Activated T-cell treated with anti-CD3 and anti-CD28 coated beads, Interleukin-2, amount 50 U/mL, for 24 hours (primary cell): Measurements from ENCODE around the gene COMMD10.
"Not testable (repeated sequence)": the region's sequence is repeated elsewhere in the genome, so short reads cannot be mapped to it uniquely, and the experiment has no call there.

Experiments
- DNase-seq: peaks from one replicate; pipeline ENCODE4 v3.0.0-alpha.2; 2020
- H3K27ac Mint-ChIP-seq: 2 replicates; pipeline ENCODE4 v1.8.0; 2020; ENCODE audit warnings: mild to moderate bottlenecking, mixed read lengths
- H3K27me3 Mint-ChIP-seq: 2 replicates; pipeline ENCODE4 v1.8.0; 2020; ENCODE audit warnings: mixed read lengths
- H3K36me3 Mint-ChIP-seq: 2 replicates; pipeline ENCODE4 v1.8.0; 2020; ENCODE audit warnings: low read depth, mixed read lengths
- H3K4me1 Mint-ChIP-seq: 2 replicates; pipeline ENCODE4 v1.8.0; 2020; ENCODE audit warnings: low read depth, mixed read lengths
- H3K4me3 Mint-ChIP-seq: 2 replicates; pipeline ENCODE4 v1.8.0; 2020; ENCODE audit warnings: mild to moderate bottlenecking, moderate library complexity, mixed read lengths
- H3K9me3 Mint-ChIP-seq: 2 replicates; pipeline ENCODE4 v1.8.0; 2020; ENCODE audit warnings: mixed read lengths

Gene COMMD10

GRCh38 chr5:116075191-116075831, 9.5 kb upstream of the COMMD10 start:
- H3K27ac Mint-ChIP-seq, result peak overlapping the region; percentile 60
- peaks cover 10% of the 10 kb centered on the region for H3K27me3 Mint-ChIP-seq
- no peak for DNase-seq
- peaks cover 26% of the 10 kb centered on the region for H3K4me1 Mint-ChIP-seq
- H3K36me3 Mint-ChIP-seq, result peaks cover 1% of the 10 kb centered on the region
- peak overlapping the region; percentile 48 for H3K4me3 Mint-ChIP-seq
- no peaks in the 10 kb centered on the region for H3K9me3 Mint-ChIP-seq

GRCh38 chr5:116076496-116076895, 8.3 kb upstream of the COMMD10 start:
- peak overlapping the region; percentile 35 for H3K4me3 Mint-ChIP-seq

GRCh38 chr5:116078199-116078598, 6.6 kb upstream of the COMMD10 start:
- Mint-ChIP-seq H3K4me1 (peaks cover 37% of the 10 kb centered on the region), H3K4me3 (no peak overlapping the region), H3K9me3 (no peaks in the 10 kb centered on the region), H3K27ac (no peak overlapping the region), H3K27me3 (peaks cover 2% of the 10 kb centered on the region), H3K36me3 (peaks cover 11% of the 10 kb centered on the region)
- no peak for DNase-seq

More at GRCh38 chr5:116076496-116076895, 8.3 kb upstream of the COMMD10 start:
- Mint-ChIP-seq H3K9me3 (no peaks in the 10 kb centered on the region), H3K36me3 (peaks cover 5% of the 10 kb centered on the region), H3K27ac (peak overlapping the region; percentile 28), H3K27me3 (peaks cover 8% of the 10 kb centered on the region), H3K4me1 (peaks cover 27% of the 10 kb centered on the region)
- no peak for DNase-seq

- H3K27ac Mint-ChIP-seq, result peak overlapping the region; percentile 94
- peaks cover 48% of the 10 kb centered on the region for H3K4me1 Mint-ChIP-seq
- peak overlapping the region; percentile 88 for H3K4me3 Mint-ChIP-seq
- peaks cover 48% of the 10 kb centered on the region for H3K36me3 Mint-ChIP-seq
- H3K27me3 Mint-ChIP-seq, result no peaks in the 10 kb centered on the region
- no peaks in the 10 kb centered on the region for H3K9me3 Mint-ChIP-seq
- DNase-seq, result peak; percentile 52
Measured at GRCh38 chr5:116084287-116084691, 536 bp upstream of the COMMD10 start.

GRCh38 chr5:116086309-116086708, 1.5 kb downstream of the COMMD10 start:
- H3K9me3 Mint-ChIP-seq, H3K27me3 Mint-ChIP-seq, DNase-seq, H3K27ac Mint-ChIP-seq: not testable (repeated sequence)
- peaks cover 58% of the 10 kb centered on the region for H3K4me1 Mint-ChIP-seq
- peak overlapping the region; percentile 88 for H3K4me3 Mint-ChIP-seq
- H3K36me3 Mint-ChIP-seq, result peaks cover 63% of the 10 kb centered on the region

- Mint-ChIP-seq H3K36me3 (peaks cover 73% of the 10 kb centered on the region), H3K4me1 (peaks cover 48% of the 10 kb centered on the region), H3K27me3 (no peaks in the 10 kb centered on the region), H3K4me3 (no peak overlapping the region), H3K27ac (no peak overlapping the region), H3K9me3 (no peaks in the 10 kb centered on the region)
- no peak for DNase-seq
Measured at GRCh38 chr5:116088062-116088461, 3.2 kb downstream of the COMMD10 start.

- Mint-ChIP-seq H3K4me1 (peaks cover 39% of the 10 kb centered on the region), H3K27me3 (no peaks in the 10 kb centered on the region), H3K4me3 (no peak overlapping the region), H3K36me3 (peaks cover 80% of the 10 kb centered on the region), H3K27ac (no peak overlapping the region), H3K9me3 (no peaks in the 10 kb centered on the region)
- no peak for DNase-seq
Measured at GRCh38 chr5:116090302-116090701, 5.5 kb downstream of the COMMD10 start.

GRCh38 chr5:116091416-116091815, 6.6 kb downstream of the COMMD10 start:
- H3K27me3 Mint-ChIP-seq, result no peaks in the 10 kb centered on the region
- no peak for DNase-seq
- peaks cover 85% of the 10 kb centered on the region for H3K36me3 Mint-ChIP-seq
- H3K27ac Mint-ChIP-seq, result no peak overlapping the region
- H3K4me1 Mint-ChIP-seq, result peaks cover 29% of the 10 kb centered on the region
- H3K4me3 Mint-ChIP-seq, result no peak overlapping the region
- no peaks in the 10 kb centered on the region for H3K9me3 Mint-ChIP-seq

GRCh38 chr5:116097301-116097700, 12.5 kb downstream of the COMMD10 start:
- Mint-ChIP-seq H3K27me3 (no peaks in the 10 kb centered on the region), H3K36me3 (peaks cover 91% of the 10 kb centered on the region), H3K9me3 (peaks cover 4% of the 10 kb centered on the region), H3K27ac (no peak overlapping the region), H3K4me1 (peaks cover 5% of the 10 kb centered on the region), H3K4me3 (no peak overlapping the region)
- no peak for DNase-seq

GRCh38 chr5:116098998-116099397, 14.2 kb downstream of the COMMD10 start:
- H3K27me3 Mint-ChIP-seq, result no peaks in the 10 kb centered on the region
- H3K9me3 Mint-ChIP-seq, result peaks cover 4% of the 10 kb centered on the region
- H3K4me1 Mint-ChIP-seq, result peaks cover 8% of the 10 kb centered on the region
- DNase-seq, result no peak
- H3K4me3 Mint-ChIP-seq, result no peak overlapping the region
- H3K27ac Mint-ChIP-seq, result no peak overlapping the region
- peaks cover 91% of the 10 kb centered on the region for H3K36me3 Mint-ChIP-seq

GRCh38 chr5:116104941-116105340, 20.1 kb downstream of the COMMD10 start:
- peaks cover 96% of the 10 kb centered on the region for H3K36me3 Mint-ChIP-seq
- not testable (repeated sequence) for H3K27ac Mint-ChIP-seq, H3K27me3 Mint-ChIP-seq, H3K4me3 Mint-ChIP-seq, DNase-seq
- H3K9me3 Mint-ChIP-seq, result peaks cover 20% of the 10 kb centered on the region
- peaks cover 24% of the 10 kb centered on the region for H3K4me1 Mint-ChIP-seq

- no peak overlapping the region for H3K4me3 Mint-ChIP-seq
- no peak for DNase-seq
- H3K27me3 Mint-ChIP-seq, result no peaks in the 10 kb centered on the region
- H3K36me3 Mint-ChIP-seq, result peaks cover 80% of the 10 kb centered on the region
- H3K27ac Mint-ChIP-seq, result no peak overlapping the region
- H3K9me3 Mint-ChIP-seq, result peaks cover 32% of the 10 kb centered on the region
- peaks cover 4% of the 10 kb centered on the region for H3K4me1 Mint-ChIP-seq
Measured at GRCh38 chr5:116115163-116115562, 30.3 kb downstream of the COMMD10 start.

- no peak overlapping the region for H3K27ac Mint-ChIP-seq
- no peak overlapping the region for H3K4me3 Mint-ChIP-seq
- no peaks in the 10 kb centered on the region for H3K27me3 Mint-ChIP-seq
- no peak for DNase-seq
- peaks cover 22% of the 10 kb centered on the region for H3K36me3 Mint-ChIP-seq
- H3K4me1 Mint-ChIP-seq, result peaks cover 17% of the 10 kb centered on the region
- H3K9me3 Mint-ChIP-seq, result peaks cover 4% of the 10 kb centered on the region
Measured at GRCh38 chr5:116130471-116130870, 45.6 kb downstream of the COMMD10 start.

- H3K9me3 Mint-ChIP-seq, result no peaks in the 10 kb centered on the region
- peaks cover 16% of the 10 kb centered on the region for H3K36me3 Mint-ChIP-seq
- peaks cover 21% of the 10 kb centered on the region for H3K4me1 Mint-ChIP-seq
- DNase-seq, result no peak
- H3K4me3 Mint-ChIP-seq, result no peak overlapping the region
- no peaks in the 10 kb centered on the region for H3K27me3 Mint-ChIP-seq
- H3K27ac Mint-ChIP-seq, result no peak overlapping the region
Measured at GRCh38 chr5:116130976-116131375, 46.2 kb downstream of the COMMD10 start.

- no peak for DNase-seq
- peaks cover 9% of the 10 kb centered on the region for H3K36me3 Mint-ChIP-seq
- no peak overlapping the region for H3K27ac Mint-ChIP-seq
- H3K27me3 Mint-ChIP-seq, result no peaks in the 10 kb centered on the region
- no peak overlapping the region for H3K4me3 Mint-ChIP-seq
- peaks cover 37% of the 10 kb centered on the region for H3K4me1 Mint-ChIP-seq
- no peaks in the 10 kb centered on the region for H3K9me3 Mint-ChIP-seq
Measured at GRCh38 chr5:116133281-116133680, 48.5 kb downstream of the COMMD10 start.

- no peak overlapping the region for H3K27ac Mint-ChIP-seq
- H3K27me3 Mint-ChIP-seq, result no peaks in the 10 kb centered on the region
- no peaks in the 10 kb centered on the region for H3K9me3 Mint-ChIP-seq
- no peak for DNase-seq
- no peak overlapping the region for H3K4me3 Mint-ChIP-seq
- H3K4me1 Mint-ChIP-seq, result peaks cover 37% of the 10 kb centered on the region
- H3K36me3 Mint-ChIP-seq, result peaks cover 9% of the 10 kb centered on the region
Measured at GRCh38 chr5:116135344-116135743, 50.5 kb downstream of the COMMD10 start.
